Large intestine (tissue), 3 donors: ENCODE measurements around the gene LRRC10B. TPM values are rescaled to one million over a fixed set of nuclear protein-coding genes. Genes with fewer than 3 reads are reported as not detected.
A peak's percentile ranks its signal among the peaks of the same experiment; 100 is the strongest.

Experiments used
- DNase-seq, 2 donors: peaks; one replicate each; pipeline versions ENCODE4 v3.0.0 to v3.0.0-alpha.2; 2013
- H3K27ac ChIP-seq: one replicate; pipeline ENCODE4 v1.5.1; 2013; ENCODE audit warnings: low read length
- H3K27me3 ChIP-seq: 2 replicates; pipeline ENCODE4 v1.6.1; 2013; ENCODE audit warnings: low read length; ENCODE audit not compliant: control insufficient read depth, insufficient read depth
- H3K36me3 ChIP-seq: 2 replicates; pipeline ENCODE4 v1.6.1; 2013; ENCODE audit warnings: low read length; ENCODE audit not compliant: control insufficient read depth, insufficient read depth
- H3K4me1 ChIP-seq: one replicate; pipeline ENCODE4 v1.6.1; 2013; ENCODE audit warnings: low read length; ENCODE audit not compliant: control insufficient read depth, insufficient read depth
- H3K4me3 ChIP-seq: one replicate; pipeline ENCODE4 v1.5.1; 2013; ENCODE audit warnings: low read length
- H3K9me3 ChIP-seq: one replicate; pipeline ENCODE4 v1.6.1; 2013; ENCODE audit warnings: mild to moderate bottlenecking, low read depth, low read length, moderate library complexity; ENCODE audit not compliant: control insufficient read depth
- WGBS: methylation state at CpG from one replicate; pipeline ENCODE4 v1.1.5; 2013; ENCODE audit warnings: low lambda C conversion rate; ENCODE audit not compliant: insufficient coverage; 5-methylcytosine and 5-hydroxymethylcytosine counted together
- polyA plus RNA-seq: library from polyadenylated mRNA; unstranded; fragments of 120-200 nt; gene quantifications from one replicate; pipeline ENCODE4 v1.2.1, GENCODE V29; 2013

Gene LRRC10B
- polyA plus RNA-seq, 1 donor: 1.3 TPM

- DNase-seq: no peak
- no peak overlapping the region for H3K27ac ChIP-seq
- H3K4me1 ChIP-seq: peaks cover 31% of the 10 kb centered on the region
- H3K36me3 ChIP-seq: no peaks in the 10 kb centered on the region
- no peak overlapping the region for H3K4me3 ChIP-seq
- WGBS: 87% methylated on average over 3 of the region's 23 CpGs
- H3K9me3 ChIP-seq: no peaks in the 10 kb centered on the region
- H3K27me3 ChIP-seq: no peaks in the 10 kb centered on the region
Measured at GRCh38 chr11:61516675-61517572, 8.4 kb downstream of the LRRC10B start.

GRCh38 chr11:61518032-61518795 is 9.7 kb downstream of the LRRC10B start:
- no peak for DNase-seq
- peaks cover 19% of the 10 kb centered on the region for H3K4me1 ChIP-seq
- H3K36me3 ChIP-seq: no peaks in the 10 kb centered on the region
- no peak overlapping the region for H3K27ac ChIP-seq
- no peak overlapping the region for H3K4me3 ChIP-seq
- WGBS: no CpG with 5 or more reads among the region's 23 CpGs
- no peaks in the 10 kb centered on the region for H3K9me3 ChIP-seq
- H3K27me3 ChIP-seq: no peaks in the 10 kb centered on the region

- no peak overlapping the region for H3K4me3 ChIP-seq
- DNase-seq: no peak
- no peaks in the 10 kb centered on the region for H3K9me3 ChIP-seq
- no peaks in the 10 kb centered on the region for H3K27me3 ChIP-seq
- WGBS: no CpG with 5 or more reads among the region's 15 CpGs
- no peak overlapping the region for H3K27ac ChIP-seq
- no peaks in the 10 kb centered on the region for H3K36me3 ChIP-seq
- H3K4me1 ChIP-seq: peaks cover 9% of the 10 kb centered on the region
Measured at GRCh38 chr11:61522881-61523280, 14.3 kb downstream of the LRRC10B start.

GRCh38 chr11:61524446-61524845 is 15.9 kb downstream of the LRRC10B start:
- WGBS: no CpG with 5 or more reads among the region's 12 CpGs
- no peak for DNase-seq
- Histone ChIP-seq H3K36me3 (no peaks in the 10 kb centered on the region), H3K4me1 (peaks cover 11% of the 10 kb centered on the region), H3K4me3 (no peak overlapping the region), H3K27ac (no peak overlapping the region), H3K27me3 (no peaks in the 10 kb centered on the region), H3K9me3 (no peaks in the 10 kb centered on the region)

GRCh38 chr11:61524963-61525587 is 16.5 kb downstream of the LRRC10B start:
- no peaks in the 10 kb centered on the region for H3K36me3 ChIP-seq
- H3K27ac ChIP-seq: no peak overlapping the region
- no peaks in the 10 kb centered on the region for H3K27me3 ChIP-seq
- H3K9me3 ChIP-seq: no peaks in the 10 kb centered on the region
- WGBS: no CpG with 5 or more reads among the region's 19 CpGs
- no peak for DNase-seq
- no peak overlapping the region for H3K4me3 ChIP-seq
- peaks cover 14% of the 10 kb centered on the region for H3K4me1 ChIP-seq

GRCh38 chr11:61526229-61526628 is 17.7 kb downstream of the LRRC10B start:
- Histone ChIP-seq H3K27ac (no peak overlapping the region), H3K4me3 (no peak overlapping the region), H3K36me3 (no peaks in the 10 kb centered on the region), H3K4me1 (peaks cover 25% of the 10 kb centered on the region), H3K27me3 (no peaks in the 10 kb centered on the region), H3K9me3 (no peaks in the 10 kb centered on the region)
- DNase-seq: no peak
- WGBS: no CpG with 5 or more reads among the region's 1 CpG

GRCh38 chr11:61526956-61527731 is 18.6 kb downstream of the LRRC10B start:
- no peak overlapping the region for H3K27ac ChIP-seq
- peaks cover 34% of the 10 kb centered on the region for H3K4me1 ChIP-seq
- no CpG with 5 or more reads among the region's 20 CpGs for WGBS
- no peaks in the 10 kb centered on the region for H3K9me3 ChIP-seq
- DNase-seq: no peak
- no peaks in the 10 kb centered on the region for H3K36me3 ChIP-seq
- no peak overlapping the region for H3K4me3 ChIP-seq
- no peaks in the 10 kb centered on the region for H3K27me3 ChIP-seq

GRCh38 chr11:61528114-61528513 is 19.6 kb downstream of the LRRC10B start:
- Histone ChIP-seq H3K27me3 (no peaks in the 10 kb centered on the region), H3K4me3 (no peak overlapping the region), H3K27ac (no peak overlapping the region), H3K4me1 (peaks cover 44% of the 10 kb centered on the region), H3K36me3 (no peaks in the 10 kb centered on the region), H3K9me3 (no peaks in the 10 kb centered on the region)
- WGBS: no CpG with 5 or more reads among the region's 14 CpGs
- no peak for DNase-seq

- H3K36me3 ChIP-seq: no peaks in the 10 kb centered on the region
- WGBS: no CpG with 5 or more reads among the region's 21 CpGs
- H3K4me1 ChIP-seq: peaks cover 58% of the 10 kb centered on the region
- peak; percentile 75 to 79 for DNase-seq
- no peaks in the 10 kb centered on the region for H3K27me3 ChIP-seq
- peak overlapping the region; percentile 59 for H3K27ac ChIP-seq
- no peak overlapping the region for H3K4me3 ChIP-seq
- no peaks in the 10 kb centered on the region for H3K9me3 ChIP-seq
Measured at GRCh38 chr11:61529537-61530225, 21.1 kb downstream of the LRRC10B start.
